ENCODE measurements around the gene AZI2.

Gene AZI2

DNA sequence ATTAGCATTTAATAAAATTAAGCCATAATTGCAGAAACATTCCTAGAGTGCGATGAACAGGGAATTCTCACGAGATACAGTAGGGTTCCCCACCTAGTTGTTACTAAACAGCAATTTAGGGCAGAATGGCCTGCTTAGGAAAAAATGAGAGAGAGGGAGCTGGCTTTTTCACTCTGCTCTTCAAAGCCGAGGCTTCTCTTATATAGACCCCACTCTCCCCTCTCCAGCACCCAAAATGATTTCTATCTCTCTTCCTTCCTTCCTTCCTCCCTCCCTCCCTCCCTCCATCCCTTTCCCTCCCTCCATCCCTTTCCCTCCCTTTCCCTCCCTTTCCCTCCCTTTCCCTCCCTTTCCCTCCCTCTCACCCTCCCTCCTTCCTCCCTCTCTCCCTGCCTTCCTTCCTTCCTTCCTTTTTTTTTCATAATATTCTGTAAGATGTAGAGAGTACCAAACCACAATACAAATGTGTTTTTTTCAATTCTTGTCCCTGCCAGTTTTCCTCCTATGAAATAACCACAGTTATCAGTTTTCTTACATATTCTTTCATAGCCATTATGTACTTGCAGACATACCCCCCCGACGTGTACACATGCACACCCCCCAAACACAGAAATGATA is 48.2 kb downstream of the AZI2 start:
- DNase-seq, result no peak

DNA sequence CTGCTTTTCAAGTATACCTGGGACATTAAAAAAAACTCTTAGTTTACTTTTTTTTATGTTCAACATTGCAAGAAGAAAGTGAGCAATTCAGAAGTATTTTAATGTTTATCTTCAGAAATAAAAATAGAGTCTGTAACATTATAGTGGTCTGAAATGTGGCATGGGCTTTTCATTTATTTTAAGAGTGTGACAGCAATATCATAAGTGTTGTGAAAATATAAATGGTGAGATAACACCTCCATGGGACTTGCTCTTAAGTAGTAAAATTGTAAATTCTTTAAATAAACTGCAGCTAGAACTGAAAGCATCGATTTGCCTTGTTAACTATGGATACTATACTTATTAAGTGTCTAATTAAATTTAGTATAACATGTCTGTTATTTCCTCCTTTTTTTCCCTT is 48.9 kb downstream of the AZI2 start:
- no peak for DNase-seq

DNA sequence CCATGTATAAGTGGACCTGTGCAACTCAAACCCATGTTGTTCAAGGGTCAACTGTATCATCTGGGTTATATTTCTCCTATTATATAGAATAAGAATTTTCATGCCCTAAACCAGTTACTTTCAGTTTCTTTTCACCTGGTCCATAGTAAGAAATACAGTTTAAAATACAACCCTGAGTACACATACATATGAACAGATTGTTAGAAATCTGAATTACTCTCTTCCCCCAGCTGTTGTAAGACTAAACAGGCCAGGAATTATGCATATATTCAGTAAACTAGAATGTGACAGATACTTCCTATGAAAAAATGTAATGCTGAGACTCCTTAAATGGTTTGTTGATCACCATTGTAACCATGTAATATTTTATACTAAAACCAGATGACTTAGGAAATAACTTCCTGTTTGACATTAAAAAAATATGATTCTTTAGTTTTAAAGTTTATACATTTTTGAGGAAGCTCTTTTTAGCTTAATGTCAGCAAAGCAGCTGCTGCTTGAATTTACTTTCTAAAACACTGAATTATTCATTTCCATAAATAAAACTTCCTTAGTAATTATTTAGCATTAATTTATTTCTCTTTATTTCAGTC is 52.6 kb downstream of the AZI2 start:
- DNase-seq, result no peak

DNA sequence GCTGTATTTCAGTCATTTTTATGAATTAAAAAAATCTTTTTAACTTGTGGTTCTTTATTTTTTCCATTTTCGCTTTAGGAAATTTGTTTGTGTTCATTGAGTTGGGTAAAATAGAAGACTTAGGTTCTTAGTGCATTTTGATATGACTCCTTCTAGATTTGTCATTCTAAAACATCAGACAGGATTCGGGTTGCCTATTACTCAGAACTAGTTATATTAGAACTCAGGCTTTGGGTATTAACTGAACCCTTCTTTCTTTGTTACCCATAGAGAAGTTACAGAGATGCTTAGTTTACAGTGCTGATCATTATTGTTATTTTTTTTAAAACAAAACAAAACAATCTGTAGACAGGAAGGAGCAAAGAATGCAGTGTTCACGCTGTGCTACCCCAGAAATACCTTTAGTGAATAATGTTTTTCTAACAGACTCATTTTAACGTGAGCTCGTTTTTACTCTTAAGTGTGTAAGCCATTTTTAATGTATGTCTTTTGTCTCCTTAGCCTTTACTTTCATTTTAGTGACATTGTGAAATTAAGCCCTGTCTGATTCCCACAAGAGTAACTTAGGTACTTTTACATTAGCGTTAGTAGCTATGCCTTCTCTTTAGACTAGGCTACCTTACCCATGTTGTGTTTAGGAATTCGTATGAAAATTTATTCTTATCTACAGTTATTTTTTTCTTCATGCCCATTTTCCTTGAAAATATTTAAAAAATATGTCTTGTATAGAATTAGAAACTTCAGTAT is 53.8 kb downstream of the AZI2 start:
- no peak for DNase-seq

- no peak for DNase-seq
Observed at GRCh38 chr3:28292622-28293021, 56.0 kb downstream of the AZI2 start.

DNA sequence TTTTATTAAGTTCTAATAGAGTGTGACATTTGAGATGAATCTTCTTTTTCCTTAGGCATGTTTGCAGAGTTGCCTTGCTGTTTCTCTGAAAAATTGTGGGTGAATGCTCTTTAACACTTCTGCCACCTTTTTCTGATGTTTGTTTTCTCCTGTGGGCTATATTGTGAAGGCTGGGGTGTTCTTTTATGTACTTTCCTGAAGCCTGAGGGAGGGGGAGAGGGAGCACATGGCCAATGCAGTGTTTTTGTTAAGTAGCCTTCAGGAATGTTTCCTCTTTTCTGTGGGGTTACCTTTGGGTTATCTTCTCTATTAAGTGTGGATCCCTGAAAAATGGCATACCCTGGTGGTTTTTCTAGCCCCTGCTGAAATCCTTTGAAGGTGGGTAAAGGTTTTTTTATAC is 57.0 kb downstream of the AZI2 start:
- no peak for DNase-seq

GRCh38 chr3:28290863-28291300 is 57.7 kb downstream of the AZI2 start:
- DNase-seq, result no peak

GRCh38 chr3:28287046-28287445 is 61.6 kb downstream of the AZI2 start:
- no peak for DNase-seq

DNA sequence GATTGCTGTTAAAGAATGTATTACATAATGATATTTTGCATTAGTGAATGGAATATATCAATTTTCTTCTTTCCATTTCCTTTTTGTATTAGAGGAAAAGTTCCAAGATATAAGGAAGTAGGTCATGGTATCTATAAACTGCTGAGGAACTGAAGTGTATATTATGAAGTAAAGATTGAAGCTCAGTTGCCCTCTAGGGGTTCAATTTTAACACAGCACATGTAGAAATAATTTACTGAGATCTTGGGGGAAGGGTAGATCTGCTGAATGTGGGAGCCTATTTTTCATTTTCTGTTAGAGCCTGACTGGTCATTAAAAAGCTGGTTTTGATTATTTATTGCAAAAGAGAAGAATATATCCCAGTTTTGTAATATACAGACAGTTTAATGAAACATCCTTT is 62.0 kb downstream of the AZI2 start:
- DNase-seq, result no peak

DNA sequence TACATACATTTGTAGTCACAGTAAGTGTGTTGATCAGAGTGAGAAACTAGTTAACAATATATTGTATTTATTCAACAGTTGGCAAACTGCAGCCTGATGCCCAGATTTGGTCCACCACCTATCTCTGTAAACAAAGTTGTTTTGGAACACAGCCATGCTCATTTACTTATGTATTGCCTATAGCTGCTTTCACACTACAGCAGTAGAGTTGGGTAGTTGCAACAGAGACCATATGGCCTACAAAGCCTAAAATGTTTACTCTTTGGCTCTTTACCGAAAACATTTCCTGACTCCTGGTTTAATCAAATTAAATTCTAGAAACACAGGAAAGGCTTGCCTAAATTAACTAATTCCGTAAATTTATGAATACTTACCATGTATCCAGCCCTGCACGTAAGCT is 67.8 kb downstream of the AZI2 start:
- DNase-seq, result no peak

- DNase-seq, result no peak
Observed at GRCh38 chr3:28279770-28280169, 68.9 kb downstream of the AZI2 start.

DNA sequence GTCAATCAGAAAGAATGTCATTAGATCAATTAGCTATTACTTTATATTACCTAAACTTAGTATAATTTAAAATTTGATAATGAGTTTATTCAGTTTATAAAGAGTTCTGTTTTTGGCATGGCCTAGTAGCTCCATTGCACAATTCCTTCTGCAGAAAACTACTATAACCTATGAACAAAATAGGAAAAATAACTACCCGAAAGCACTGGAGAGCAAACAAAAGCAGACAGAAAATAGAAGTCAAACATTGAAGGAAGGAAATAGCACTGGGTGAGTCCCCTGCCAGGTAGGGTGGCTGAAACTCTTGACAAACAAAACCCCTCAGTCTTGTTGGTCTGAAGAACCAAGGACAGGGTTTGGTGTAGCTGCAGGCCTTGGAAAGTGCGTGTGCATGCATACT is 69.7 kb downstream of the AZI2 start:
- DNase-seq, result no peak

DNA sequence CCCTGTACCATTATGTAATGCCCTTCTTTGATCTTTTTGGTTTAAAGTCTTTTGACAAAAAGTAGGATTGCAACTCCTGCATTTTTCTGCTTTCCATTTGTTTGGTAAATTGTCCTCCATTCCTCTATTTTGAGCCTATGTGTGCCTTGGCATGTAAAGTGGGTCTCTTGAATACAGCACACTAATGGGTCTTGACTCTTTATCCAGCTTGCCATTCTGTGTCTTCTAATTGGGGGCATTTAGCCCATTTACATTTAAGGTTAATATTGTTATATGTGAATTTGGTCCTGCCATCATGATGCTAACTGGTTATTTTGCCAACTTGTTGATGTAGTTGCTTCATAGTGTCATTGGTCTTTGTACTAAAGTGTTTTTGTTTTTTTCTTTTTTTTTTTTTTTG is 74.8 kb downstream of the AZI2 start:
- no peak for DNase-seq

Data from activated effector memory CD4-positive, alpha-beta T cell treated with anti-CD3 and anti-CD28 coated beads, Interleukin-2, amount 50 U/mL, for 16 hours (primary cell).